Measurements from ENCODE around the gene LRFN2.

GRCh38 chr6:40585651-40586269 is 1.4 kb downstream of the LRFN2 start:
- TF ChIP-seq, protein P1, sequence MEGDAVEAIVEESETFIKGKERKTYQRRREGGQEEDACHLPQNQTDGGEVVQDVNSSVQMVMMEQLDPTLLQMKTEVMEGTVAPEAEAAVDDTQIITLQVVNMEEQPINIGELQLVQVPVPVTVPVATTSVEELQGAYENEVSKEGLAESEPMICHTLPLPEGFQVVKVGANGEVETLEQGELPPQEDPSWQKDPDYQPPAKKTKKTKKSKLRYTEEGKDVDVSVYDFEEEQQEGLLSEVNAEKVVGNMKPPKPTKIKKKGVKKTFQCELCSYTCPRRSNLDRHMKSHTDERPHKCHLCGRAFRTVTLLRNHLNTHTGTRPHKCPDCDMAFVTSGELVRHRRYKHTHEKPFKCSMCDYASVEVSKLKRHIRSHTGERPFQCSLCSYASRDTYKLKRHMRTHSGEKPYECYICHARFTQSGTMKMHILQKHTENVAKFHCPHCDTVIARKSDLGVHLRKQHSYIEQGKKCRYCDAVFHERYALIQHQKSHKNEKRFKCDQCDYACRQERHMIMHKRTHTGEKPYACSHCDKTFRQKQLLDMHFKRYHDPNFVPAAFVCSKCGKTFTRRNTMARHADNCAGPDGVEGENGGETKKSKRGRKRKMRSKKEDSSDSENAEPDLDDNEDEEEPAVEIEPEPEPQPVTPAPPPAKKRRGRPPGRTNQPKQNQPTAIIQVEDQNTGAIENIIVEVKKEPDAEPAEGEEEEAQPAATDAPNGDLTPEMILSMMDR (conservative IDR thresholded peaks at IDR 0.05; ENCODE audit: low read depth, low read length): no peak
- TF ChIP-seq EZH2 (IDR thresholded peaks at IDR 0.05; ENCODE audit: low read length, unreplicated experiment) (no peak), EZH2phosphoT487 (IDR thresholded peaks at IDR 0.05; ENCODE audit: borderline replicate concordance, low read length) (no peak)
